ENCODE data around the gene PRR35. TPM values are rescaled to one million over a fixed set of nuclear protein-coding genes. Genes with fewer than 3 reads are reported as not detected.
"Not testable (repeated sequence)": the region's sequence is repeated elsewhere in the genome, so short reads cannot be mapped to it uniquely, and the experiment has no call there.

Gene PRR35
- total RNA-seq, 1 experiment from 2014 or later: not detected

DNA sequence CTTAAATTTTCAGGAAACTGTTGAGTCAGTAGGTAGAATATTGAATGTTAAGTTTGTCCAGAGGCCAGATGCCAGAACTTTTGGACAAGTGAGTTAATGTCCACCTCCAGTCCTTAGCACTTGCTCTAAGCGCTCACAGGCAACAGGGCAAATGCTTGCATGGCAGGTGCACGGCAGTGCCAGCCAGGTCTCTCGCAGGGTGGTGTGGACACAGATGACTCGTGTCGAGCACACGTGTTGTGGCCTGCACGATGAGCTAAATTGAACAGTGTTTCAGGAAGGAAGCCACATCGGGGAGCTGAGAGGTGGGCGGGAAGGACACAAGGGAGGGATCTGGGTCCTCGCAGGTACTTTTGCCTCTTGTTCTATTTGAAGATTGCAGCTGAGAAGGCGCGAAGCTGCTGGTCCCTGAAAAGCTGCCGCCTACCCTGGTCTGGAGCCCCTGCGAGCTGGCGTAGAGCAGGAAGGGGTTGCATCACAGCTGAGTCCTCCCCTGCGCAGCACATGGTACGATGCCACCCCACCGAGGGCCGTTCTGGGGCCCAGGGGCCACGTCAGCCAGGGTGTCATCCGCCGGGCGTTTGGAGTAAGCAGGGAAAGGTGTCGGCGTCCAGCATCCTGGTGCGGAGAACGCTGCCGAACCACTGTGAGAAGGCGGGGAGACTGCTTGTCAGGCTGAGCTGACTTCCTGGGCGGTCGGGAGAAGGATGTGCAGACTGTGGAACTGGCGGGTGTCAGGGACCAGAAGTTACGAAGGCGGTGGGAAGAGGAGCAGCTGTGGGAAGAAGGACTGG lies 35.9 kb downstream of the PRR35 start:
- no peak for DNase-seq (ENCODE audit: low read depth, low spot score)
- in situ Hi-C loops (cut with HindIII; ENCODE audit: low pct_unique_long_range_greater_than_20kb, low sequenced_read_pairs): no loop called here

DNA sequence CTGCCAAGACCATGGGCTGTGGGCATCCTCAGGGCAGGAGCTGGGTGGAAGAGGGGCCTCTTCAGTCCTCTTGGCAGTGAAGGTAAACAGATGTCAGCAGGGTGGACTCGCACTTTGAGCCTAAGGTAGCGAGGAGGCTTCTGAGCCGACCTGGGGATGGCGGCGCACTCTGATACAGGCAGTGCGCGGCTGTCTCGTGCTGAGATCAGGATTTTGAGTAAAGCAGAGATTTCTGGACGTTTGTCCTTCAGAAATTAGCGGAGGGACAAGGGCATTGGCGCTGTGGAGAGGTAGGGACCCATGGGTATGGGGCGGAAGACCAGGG lies 36.5 kb downstream of the PRR35 start:
- DNase-seq (ENCODE audit: low read depth, low spot score): no peak
- in situ Hi-C loops (cut with HindIII; ENCODE audit: low pct_unique_long_range_greater_than_20kb, low sequenced_read_pairs): no loop called here

DNA sequence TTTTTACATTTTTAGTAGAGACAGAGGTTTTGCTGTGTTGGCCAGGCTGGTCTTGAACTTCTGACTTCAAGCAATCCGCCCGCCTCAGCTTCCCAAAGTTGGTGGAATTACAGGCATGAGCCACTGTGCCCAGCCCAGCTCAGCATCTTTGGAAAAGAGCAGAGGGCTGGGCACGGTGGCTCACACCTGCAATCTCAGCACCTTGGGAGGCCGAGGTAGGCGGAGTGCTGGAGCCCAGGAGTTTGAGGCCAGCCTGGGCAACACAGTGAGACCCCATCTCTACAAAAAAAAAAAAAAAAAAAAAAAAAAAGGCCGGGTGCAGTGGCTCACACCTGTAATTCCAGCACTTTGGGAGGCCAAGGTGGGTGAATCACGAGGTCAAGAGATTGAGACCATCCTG lies 37.5 kb downstream of the PRR35 start:
- in situ Hi-C loops (cut with HindIII; ENCODE audit: low pct_unique_long_range_greater_than_20kb, low sequenced_read_pairs); DNase-seq (ENCODE audit: low read depth, low spot score): not testable (repeated sequence)

DNA sequence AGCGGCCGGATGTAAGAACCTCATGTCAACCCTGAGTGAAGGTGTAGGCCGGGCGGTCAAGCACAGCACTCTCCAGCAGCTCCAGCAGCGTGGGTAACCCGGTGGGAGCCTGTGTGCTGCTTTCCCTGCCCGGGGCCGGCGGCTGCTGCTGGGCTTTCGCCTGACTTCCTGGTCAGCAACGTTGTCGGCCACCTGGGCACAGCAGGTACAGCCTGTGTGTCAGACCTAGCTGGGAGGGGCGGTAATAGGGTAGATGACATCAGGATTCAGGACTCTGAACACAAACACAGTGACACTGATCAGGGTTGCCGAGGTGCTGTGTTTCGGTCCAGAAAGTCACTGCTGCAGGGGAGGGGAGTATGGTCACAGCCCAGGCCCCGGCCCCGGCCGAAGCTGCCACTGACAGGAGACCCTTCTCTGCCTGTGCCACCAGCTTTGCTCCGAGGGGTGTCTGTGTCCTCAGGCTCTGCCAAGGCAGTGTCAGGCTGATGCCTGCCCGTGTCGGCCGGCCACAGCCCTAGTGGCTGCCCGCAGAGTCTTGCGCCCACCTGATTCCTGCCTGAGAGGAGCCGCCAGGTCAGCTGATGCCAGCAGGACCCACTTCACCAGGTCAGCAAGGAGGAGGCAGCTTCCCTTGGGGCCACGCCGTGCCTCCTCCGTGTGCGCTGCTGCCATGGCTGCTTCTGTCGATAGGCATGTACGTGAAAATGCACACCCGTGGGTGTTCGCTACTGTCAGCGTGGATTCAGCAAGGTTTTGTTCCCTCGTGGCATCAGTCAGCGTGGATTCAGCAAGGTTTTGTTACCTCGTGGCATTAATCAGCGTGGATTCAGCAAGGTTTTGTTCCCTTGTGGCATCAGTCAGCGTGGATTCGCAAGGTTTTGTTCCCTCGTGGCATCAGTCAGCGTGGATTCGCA lies 38.9 kb downstream of the PRR35 start:
- in situ Hi-C loops (cut with HindIII; ENCODE audit: low pct_unique_long_range_greater_than_20kb, low sequenced_read_pairs): no loop called here
- no peak for DNase-seq (ENCODE audit: low read depth, low spot score)

DNA sequence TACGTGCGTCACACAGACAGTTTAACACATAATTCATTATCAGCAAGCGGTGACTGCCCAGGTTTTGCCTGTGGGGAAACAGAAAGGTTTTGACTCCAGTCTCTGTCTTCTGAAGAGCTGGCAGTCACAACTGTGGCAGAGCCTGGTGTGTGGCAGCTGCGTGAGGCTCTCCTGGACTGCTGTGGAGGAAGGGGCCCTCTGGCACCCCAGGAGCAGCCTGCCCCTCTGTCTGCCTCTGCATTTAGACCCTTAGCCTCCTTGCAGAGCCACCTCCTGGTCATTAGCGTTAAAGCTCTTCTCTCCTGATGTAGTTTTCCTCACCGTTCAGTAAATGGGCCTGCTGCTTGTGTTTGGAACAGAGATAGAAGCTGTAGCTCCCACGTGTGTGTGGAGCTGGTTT lies 40.6 kb downstream of the PRR35 start:
- in situ Hi-C loops (cut with HindIII; ENCODE audit: low pct_unique_long_range_greater_than_20kb, low sequenced_read_pairs): no loop called here
- peak; percentile 52 for DNase-seq (ENCODE audit: low read depth, low spot score)

DNA sequence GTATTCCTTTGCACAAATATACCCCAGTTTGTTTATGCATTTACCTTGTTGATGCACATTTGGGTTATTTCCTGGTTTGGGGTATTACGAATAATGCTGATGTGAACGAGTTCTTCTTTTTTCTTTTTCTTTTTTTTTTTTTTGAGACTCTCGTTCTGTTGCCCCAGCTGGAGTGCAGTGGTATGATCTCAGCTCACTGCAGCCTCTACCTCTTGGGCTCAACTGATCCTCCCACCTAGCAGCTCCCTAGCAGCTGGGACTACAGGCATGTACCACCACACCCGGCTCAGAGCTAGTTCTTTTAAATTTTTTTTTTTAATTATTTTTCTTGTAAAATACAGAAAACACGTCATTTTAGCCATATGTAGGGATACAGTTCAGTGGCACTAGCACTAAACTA lies 43.7 kb downstream of the PRR35 start:
- DNase-seq (ENCODE audit: low read depth, low spot score): no peak
- in situ Hi-C loops (cut with HindIII; ENCODE audit: low pct_unique_long_range_greater_than_20kb, low sequenced_read_pairs): no loop called here

DNA sequence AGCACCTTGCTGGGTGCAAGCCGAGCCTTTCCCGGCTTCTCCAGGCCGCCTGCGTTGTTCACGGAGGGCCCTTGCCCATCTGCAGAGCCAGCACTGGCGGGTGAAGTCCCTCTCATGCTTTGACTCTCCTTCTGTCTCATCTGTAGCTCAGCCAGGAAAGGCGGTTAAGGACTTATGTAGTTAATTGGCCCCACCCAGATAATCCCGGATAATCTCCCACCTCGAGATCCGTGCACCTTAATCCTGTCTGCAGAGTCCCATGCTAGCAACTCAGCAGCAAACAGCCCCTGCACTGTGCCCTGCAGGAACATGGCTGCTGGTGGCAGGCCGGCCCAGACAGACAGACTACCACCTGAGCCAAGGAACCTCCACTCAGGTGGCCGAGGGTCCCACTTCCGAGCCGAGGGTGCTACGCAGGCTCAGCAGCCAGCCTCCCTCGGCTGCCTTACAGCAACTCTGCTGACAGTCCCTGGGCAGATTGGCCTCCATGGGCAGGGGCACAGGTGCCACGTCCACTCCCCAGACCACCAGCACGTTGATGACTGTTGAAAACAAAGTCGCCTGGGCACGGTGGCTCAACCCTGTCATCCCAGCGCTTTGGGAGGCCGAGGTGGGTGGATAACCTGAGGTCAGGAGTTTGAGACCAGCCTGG lies 46.6 kb downstream of the PRR35 start:
- DNase-seq (ENCODE audit: low read depth, low spot score): no peak
- in situ Hi-C loops (cut with HindIII; ENCODE audit: low pct_unique_long_range_greater_than_20kb, low sequenced_read_pairs): no loop called here

DNA sequence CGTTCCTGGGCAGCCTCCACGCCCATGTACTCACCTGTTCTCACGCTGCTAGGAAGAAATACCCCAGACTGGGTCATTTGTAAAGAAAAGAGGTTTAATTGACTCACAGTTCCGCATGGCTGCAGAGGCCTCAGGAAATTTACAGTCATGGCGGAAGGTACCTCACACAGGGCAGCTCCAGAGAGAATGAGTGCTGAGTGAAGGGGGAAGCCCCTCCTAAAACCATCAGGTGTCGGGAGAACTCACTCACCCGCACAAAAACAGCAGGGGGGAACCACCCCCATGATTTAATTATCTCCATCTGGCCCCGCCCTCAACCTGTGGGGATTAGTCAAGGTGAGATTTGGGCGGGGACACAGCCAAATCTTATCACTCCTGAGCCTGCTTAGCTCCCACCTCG lies 47.8 kb downstream of the PRR35 start:
- in situ Hi-C loops (cut with HindIII; ENCODE audit: low pct_unique_long_range_greater_than_20kb, low sequenced_read_pairs): no loop called here
- no peak for DNase-seq (ENCODE audit: low read depth, low spot score)

DNA sequence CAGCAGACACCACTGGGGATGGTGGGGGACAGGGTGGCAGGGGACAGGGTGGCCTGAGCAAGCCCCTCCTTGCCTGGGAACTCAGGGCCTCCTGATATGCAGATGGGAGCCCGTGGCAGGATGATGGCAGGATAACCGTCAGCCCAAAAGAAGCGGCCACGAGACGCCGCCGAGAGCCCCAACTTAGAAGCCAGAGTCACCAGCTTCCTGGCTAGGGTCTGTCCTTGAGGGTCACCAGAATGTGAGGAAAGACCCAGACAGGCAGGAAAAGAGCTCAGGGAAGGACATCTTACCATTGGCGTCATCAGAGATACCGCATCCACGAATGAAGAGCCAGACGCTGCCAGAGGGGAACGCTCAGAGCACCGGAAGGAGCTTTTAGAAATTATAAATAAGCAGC lies 49.1 kb downstream of the PRR35 start:
- in situ Hi-C loops (cut with HindIII; ENCODE audit: low pct_unique_long_range_greater_than_20kb, low sequenced_read_pairs): no loop called here
- no peak for DNase-seq (ENCODE audit: low read depth, low spot score)

DNA sequence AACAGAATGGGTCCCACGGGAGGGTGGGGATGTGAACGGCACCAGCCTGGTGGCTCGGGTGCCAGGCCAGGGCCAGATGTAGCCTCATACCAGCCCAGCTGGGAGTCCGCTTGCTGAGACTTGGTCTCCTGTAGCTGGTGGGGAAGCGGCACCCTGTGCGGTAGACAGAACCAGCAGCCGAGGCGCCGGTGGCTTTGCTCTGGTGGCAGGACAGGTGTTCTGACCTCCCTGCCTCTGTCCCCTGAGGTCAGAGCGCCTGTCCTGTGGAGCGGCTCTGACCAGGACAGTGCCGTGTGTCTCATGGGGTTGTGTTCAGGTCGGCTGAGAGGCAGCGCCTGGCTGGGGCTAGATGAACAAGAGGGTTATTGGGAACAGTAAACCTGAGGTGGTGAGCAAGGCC lies 49.8 kb downstream of the PRR35 start:
- in situ Hi-C loops (cut with HindIII; ENCODE audit: low pct_unique_long_range_greater_than_20kb, low sequenced_read_pairs): no loop called here
- DNase-seq (ENCODE audit: low read depth, low spot score): no peak

DNA sequence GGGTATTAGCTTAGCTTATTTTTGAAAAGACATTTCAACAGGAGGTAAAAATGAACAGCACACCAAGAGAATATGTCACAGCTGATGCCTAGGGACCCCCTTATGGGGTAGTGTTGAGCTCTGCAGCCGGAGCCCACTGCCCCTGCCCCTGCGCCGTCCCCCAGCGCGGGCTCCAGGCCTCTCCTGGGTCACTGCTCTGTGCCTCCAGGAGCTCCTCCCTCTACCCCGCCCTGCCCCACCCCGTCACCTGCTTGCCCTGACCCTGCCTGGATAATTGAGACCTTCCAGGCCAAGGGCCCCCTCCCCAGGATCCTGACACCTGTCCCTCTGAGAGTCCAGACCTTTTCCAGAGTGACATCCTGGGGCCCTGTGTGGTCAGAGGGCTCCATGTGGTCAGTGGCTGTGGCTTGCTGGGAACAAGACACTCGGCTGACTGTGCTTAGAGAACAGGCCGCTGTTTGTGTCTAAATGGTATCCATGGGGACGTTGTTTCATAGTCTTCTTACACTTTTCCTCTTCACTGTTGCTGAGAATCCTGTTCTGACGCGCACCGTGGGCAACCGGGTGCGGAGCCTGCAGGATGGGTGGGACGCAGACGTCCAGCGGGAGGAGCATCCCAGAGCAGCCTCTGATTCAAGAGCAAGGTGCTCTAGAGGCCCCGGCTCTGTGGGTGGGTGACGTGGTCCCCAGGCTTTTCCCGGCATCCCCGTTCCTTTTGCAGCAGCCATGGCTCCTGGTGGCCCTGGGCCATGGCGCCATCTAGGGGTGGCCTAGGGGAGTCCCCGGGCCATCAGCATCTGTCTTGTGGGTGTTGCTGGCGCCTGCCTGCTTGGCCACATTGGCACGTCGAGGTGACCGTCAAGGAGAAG lies 50.6 kb downstream of the PRR35 start:
- peak; percentile 51 for DNase-seq (ENCODE audit: low read depth, low spot score)
- in situ Hi-C loops (cut with HindIII; ENCODE audit: low pct_unique_long_range_greater_than_20kb, low sequenced_read_pairs): no loop called here

DNA sequence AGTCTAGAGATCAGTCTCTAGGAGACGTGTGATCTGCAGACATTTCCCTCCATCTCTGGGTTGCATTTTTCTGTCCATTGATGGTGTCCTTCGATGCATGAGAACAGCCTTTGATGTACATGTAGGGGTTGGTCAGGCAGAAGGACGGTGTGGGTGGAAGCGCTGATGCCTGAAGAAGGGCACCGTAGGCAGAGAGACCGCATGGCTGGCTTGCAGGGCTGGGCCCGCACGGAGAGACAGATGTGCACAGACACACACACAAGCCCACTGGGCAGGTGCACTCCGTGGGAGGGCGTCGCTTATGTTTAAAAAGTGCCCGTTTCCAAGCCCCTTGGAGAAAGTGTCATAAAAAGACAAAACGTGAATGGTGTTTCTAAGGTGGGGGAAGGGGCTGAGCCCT lies 54.9 kb downstream of the PRR35 start:
- in situ Hi-C loops (cut with HindIII; ENCODE audit: low pct_unique_long_range_greater_than_20kb, low sequenced_read_pairs): no loop called here
- no peak for DNase-seq (ENCODE audit: low read depth, low spot score)

Small RNA genes lying within 50 kb of the gene (small RNA-seq; reads per million reads assigned to genes)
- gene MIR3176 (0 to 4.3 reads per million in 2 experiments), gene MIR5587 (0 to 0.76 reads per million in 2 experiments), gene Z98883.1 (0 to 0.02 reads per million in 2 experiments)

Other genes starting within 250 kb of the PRR35 start
- 20.6 and 22.6 TPM in 2 replicates for gene AXIN1, start 207.7 kb upstream of the PRR35 start, total RNA-seq (2014; rRNA removed; shearing (Covaris generic))
- 78.0 and 105 TPM in 2 replicates for gene MRPL28, start 189.9 kb upstream of the PRR35 start, total RNA-seq (2014; rRNA removed; shearing (Covaris generic))
- gene PGAP6, start 178.4 kb upstream of the PRR35 start, total RNA-seq (2014; rRNA removed; shearing (Covaris generic)): 88.5 and 94.0 TPM in 2 replicates
- 176 and 197 TPM in 2 replicates for gene NME4, start 163.2 kb upstream of the PRR35 start, total RNA-seq (2014; rRNA removed; shearing (Covaris generic))
- 11.9 and 12.5 TPM in 2 replicates for gene DECR2, start 158.5 kb upstream of the PRR35 start, total RNA-seq (2014; rRNA removed; shearing (Covaris generic))
- 10.0 and 10.5 TPM in 2 replicates for gene RAB11FIP3, start 134.7 kb upstream of the PRR35 start, total RNA-seq (2014; rRNA removed; shearing (Covaris generic))
- gene CAPN15, start 32.7 kb upstream of the PRR35 start, total RNA-seq (2014; rRNA removed; shearing (Covaris generic)): 15.4 and 15.6 TPM in 2 replicates
- 0.56 and 1.1 TPM in 2 replicates for gene NHLRC4, start 6.6 kb downstream of the PRR35 start, total RNA-seq (2014; rRNA removed; shearing (Covaris generic))
- gene PIGQ, start 9.6 kb downstream of the PRR35 start, total RNA-seq (2014; rRNA removed; shearing (Covaris generic)): 24.5 and 24.7 TPM in 2 replicates
- 9.3 and 9.6 TPM in 2 replicates for gene RAB40C, start 29.7 kb downstream of the PRR35 start, total RNA-seq (2014; rRNA removed; shearing (Covaris generic))
- gene WFIKKN1, start 70.6 kb downstream of the PRR35 start, total RNA-seq (2014; rRNA removed; shearing (Covaris generic)): 0.05 TPM in 2 replicates
- gene METTL26, start 75.9 kb downstream of the PRR35 start, total RNA-seq (2014; rRNA removed; shearing (Covaris generic)): 54.3 and 57.4 TPM in 2 replicates
- 34.4 and 37.8 TPM in 2 replicates for gene MCRIP2, start 81.4 kb downstream of the PRR35 start, total RNA-seq (2014; rRNA removed; shearing (Covaris generic))
- 10.3 and 12.4 TPM in 2 replicates for gene WDR90, start 89.0 kb downstream of the PRR35 start, total RNA-seq (2014; rRNA removed; shearing (Covaris generic))
- 39.7 and 42.7 TPM in 2 replicates for gene RHOT2, start 107.7 kb downstream of the PRR35 start, total RNA-seq (2014; rRNA removed; shearing (Covaris generic))
- 0.19 and 0.34 TPM in 2 replicates for gene RHBDL1, start 115.3 kb downstream of the PRR35 start, total RNA-seq (2014; rRNA removed; shearing (Covaris generic))
- gene STUB1, start 120.0 kb downstream of the PRR35 start, total RNA-seq (2014; rRNA removed; shearing (Covaris generic)): 112 and 126 TPM in 2 replicates
- 44.7 and 52.0 TPM in 2 replicates for gene JMJD8, start 123.9 kb downstream of the PRR35 start, total RNA-seq (2014; rRNA removed; shearing (Covaris generic))
- 1.6 and 2.3 TPM in 2 replicates for gene WDR24, start 130.0 kb downstream of the PRR35 start, total RNA-seq (2014; rRNA removed; shearing (Covaris generic))
- gene FBXL16, start 145.4 kb downstream of the PRR35 start, total RNA-seq (2014; rRNA removed; shearing (Covaris generic)): 6.6 and 7.3 TPM in 2 replicates
- 133 and 138 TPM in 2 replicates for gene METRN, start 154.7 kb downstream of the PRR35 start, total RNA-seq (2014; rRNA removed; shearing (Covaris generic))
- 18.6 and 18.7 TPM in 2 replicates for gene ANTKMT, start 160.8 kb downstream of the PRR35 start, total RNA-seq (2014; rRNA removed; shearing (Covaris generic))
- gene CCDC78, start 166.0 kb downstream of the PRR35 start, total RNA-seq (2014; rRNA removed; shearing (Covaris generic)): 17.7 and 18.1 TPM in 2 replicates
- 17.9 and 23.3 TPM in 2 replicates for gene HAGHL, start 166.7 kb downstream of the PRR35 start, total RNA-seq (2014; rRNA removed; shearing (Covaris generic))
- 28.6 and 34.3 TPM in 2 replicates for gene CIAO3, start 180.6 kb downstream of the PRR35 start, total RNA-seq (2014; rRNA removed; shearing (Covaris generic))
- not detected in 2 replicates for gene MSLN, start 200.3 kb downstream of the PRR35 start, total RNA-seq (2014; rRNA removed; shearing (Covaris generic))
- 32.6 and 36.9 TPM in 2 replicates for gene RPUSD1, start 228.0 kb downstream of the PRR35 start, total RNA-seq (2014; rRNA removed; shearing (Covaris generic))
- 6.6 and 7.6 TPM in 2 replicates for gene CHTF18, start 228.2 kb downstream of the PRR35 start, total RNA-seq (2014; rRNA removed; shearing (Covaris generic))
- not detected in 2 replicates for gene GNG13, start 240.3 kb downstream of the PRR35 start, total RNA-seq (2014; rRNA removed; shearing (Covaris generic))